Upper lobe of right lung (tissue), 1 donor: ENCODE data around the gene CGGBP1. TPM values are rescaled to one million over a fixed set of nuclear protein-coding genes. Genes with fewer than 3 reads are reported as not detected.

Experiments
- ATAC-seq: fragments of 200-7000 bp; cut with Tn5 transposase; one replicate; pipeline ENCODE4 v1.9.1; 2020; ENCODE audit warnings: mild to moderate bottlenecking, moderate library complexity
- DNase-seq: peaks from one replicate; pipeline ENCODE4 v3.0.0-alpha.2; 2020
- H3K27ac ChIP-seq: fragments of 200-600 bp; one replicate; pipeline ENCODE4 v1.8.0; 2022
- H3K27me3 ChIP-seq: fragments of 200-600 bp; one replicate; pipeline ENCODE4 v1.8.0; 2022; ENCODE audit warnings: mild to moderate bottlenecking
- H3K36me3 ChIP-seq: fragments of 200-600 bp; one replicate; pipeline ENCODE4 v1.8.0; 2022
- H3K4me1 ChIP-seq: fragments of 200-600 bp; one replicate; pipeline ENCODE4 v1.8.0; 2022
- H3K4me3 ChIP-seq: fragments of 200-600 bp; one replicate; pipeline ENCODE4 v1.8.0; 2022; ENCODE audit warnings: mild to moderate bottlenecking
- H3K9me3 ChIP-seq: fragments of 200-600 bp; one replicate; pipeline ENCODE4 v1.8.0; 2022
- intact Hi-C: fragments of 100-400 bp; cut with DNase I; formaldehyde crosslinking; loops from one replicate; pipeline ENCODE4 v1.11.0; 2022
- total RNA-seq: library from RNA; stranded (reverse); fragmentation: NEBNext Ultra II Directional; extraction: Animal tissue kit (Norgen Biotek cat#: 25700); gene quantifications from one replicate; pipeline ENCODE4 v1.2.1, GENCODE V29; 2021
- TF ChIP-seq, protein P1 (sequence below): fragments of 200-600 bp; IDR thresholded peaks from one replicate; pipeline ENCODE4 v1.8.0; 2022; ENCODE audit warnings: antibody characterized with exemption
- donor health status: DM: no; HTN: yes; CAD: no; lungs with severe emphysema.

CGGBP1 gene
- total RNA-seq, 1 donor from 2014 or later: 79.2 TPM

DNA sequence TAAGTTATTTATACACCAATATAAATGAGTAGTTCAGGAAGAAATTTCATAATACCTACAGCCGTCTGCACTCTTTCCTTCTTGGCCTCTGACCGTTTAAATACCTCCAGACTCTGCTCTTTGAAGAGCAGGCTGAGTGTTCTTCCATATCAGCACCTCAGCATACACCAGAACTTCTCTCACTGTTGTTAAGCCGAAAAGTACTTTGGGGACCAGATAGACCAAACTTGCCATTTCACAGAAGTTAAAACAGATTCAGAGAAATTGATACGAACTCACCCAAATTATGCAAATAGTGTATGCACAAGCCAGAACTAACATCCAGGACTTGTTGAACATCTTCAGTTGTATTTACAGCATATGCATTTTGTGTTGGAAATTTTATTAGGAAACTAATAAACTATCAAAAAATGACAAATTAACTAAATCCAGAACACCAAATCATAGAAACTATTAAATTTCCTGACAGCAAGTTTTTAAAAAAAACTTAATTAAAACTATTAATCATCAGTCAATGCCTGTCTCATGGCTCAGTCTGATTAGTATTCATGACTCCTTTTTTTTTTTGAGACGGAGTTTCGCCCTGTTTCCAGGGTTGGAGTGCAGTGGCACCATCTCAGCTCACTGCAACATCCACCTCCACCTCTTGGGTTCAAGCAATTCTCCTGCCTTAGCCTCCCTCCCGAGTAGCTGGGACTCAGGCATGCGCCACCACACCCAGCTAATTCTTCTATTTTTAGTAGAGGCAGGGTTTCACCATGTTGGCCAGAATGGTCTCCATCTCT, 24.1 kb downstream of the CGGBP1 start:
- DNase-seq (no peak), ATAC-seq (peak; percentile 58)

DNA sequence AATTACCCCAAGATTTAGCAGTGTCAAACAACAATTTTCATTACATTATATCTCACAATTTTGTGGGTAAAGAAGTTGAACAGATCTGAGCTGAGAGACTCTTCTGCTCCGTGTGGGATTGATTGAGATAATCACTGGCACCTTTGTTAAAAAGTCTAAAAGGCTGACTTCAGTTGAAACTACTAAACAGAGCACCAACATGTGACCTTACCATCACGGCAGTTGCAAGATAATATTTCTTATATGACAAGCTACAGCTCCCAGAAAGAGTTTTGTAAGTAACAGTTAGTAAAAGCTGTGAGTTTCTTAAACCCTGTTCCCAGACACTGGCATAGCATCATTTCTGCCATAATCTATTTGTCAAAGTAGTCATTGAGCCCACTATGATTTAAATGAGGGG, 25.0 kb downstream of the CGGBP1 start:
- H3K4me3 ChIP-seq: no peak overlapping the region
- no peaks in the 10 kb centered on the region for H3K9me3 ChIP-seq
- DNase-seq: no peak
- no peaks in the 10 kb centered on the region for H3K36me3 ChIP-seq
- H3K4me1 ChIP-seq: peaks cover 16% of the 10 kb centered on the region
- H3K27ac ChIP-seq: no peak overlapping the region
- intact Hi-C loops: no loop called here
- no peak for ATAC-seq
- H3K27me3 ChIP-seq: no peaks in the 10 kb centered on the region
- TF ChIP-seq, protein P1, sequence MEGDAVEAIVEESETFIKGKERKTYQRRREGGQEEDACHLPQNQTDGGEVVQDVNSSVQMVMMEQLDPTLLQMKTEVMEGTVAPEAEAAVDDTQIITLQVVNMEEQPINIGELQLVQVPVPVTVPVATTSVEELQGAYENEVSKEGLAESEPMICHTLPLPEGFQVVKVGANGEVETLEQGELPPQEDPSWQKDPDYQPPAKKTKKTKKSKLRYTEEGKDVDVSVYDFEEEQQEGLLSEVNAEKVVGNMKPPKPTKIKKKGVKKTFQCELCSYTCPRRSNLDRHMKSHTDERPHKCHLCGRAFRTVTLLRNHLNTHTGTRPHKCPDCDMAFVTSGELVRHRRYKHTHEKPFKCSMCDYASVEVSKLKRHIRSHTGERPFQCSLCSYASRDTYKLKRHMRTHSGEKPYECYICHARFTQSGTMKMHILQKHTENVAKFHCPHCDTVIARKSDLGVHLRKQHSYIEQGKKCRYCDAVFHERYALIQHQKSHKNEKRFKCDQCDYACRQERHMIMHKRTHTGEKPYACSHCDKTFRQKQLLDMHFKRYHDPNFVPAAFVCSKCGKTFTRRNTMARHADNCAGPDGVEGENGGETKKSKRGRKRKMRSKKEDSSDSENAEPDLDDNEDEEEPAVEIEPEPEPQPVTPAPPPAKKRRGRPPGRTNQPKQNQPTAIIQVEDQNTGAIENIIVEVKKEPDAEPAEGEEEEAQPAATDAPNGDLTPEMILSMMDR: no peak

More for the DNA sequence above, 24.1 kb downstream of the CGGBP1 start:
- H3K4me1 ChIP-seq: peaks cover 16% of the 10 kb centered on the region
- no peaks in the 10 kb centered on the region for H3K36me3 ChIP-seq
- no peaks in the 10 kb centered on the region for H3K27me3 ChIP-seq
- intact Hi-C loops: no loop called here
- TF ChIP-seq, protein P1: no peak
- H3K4me3 ChIP-seq: no peak overlapping the region
- H3K27ac ChIP-seq: no peak overlapping the region
- no peaks in the 10 kb centered on the region for H3K9me3 ChIP-seq

DNA sequence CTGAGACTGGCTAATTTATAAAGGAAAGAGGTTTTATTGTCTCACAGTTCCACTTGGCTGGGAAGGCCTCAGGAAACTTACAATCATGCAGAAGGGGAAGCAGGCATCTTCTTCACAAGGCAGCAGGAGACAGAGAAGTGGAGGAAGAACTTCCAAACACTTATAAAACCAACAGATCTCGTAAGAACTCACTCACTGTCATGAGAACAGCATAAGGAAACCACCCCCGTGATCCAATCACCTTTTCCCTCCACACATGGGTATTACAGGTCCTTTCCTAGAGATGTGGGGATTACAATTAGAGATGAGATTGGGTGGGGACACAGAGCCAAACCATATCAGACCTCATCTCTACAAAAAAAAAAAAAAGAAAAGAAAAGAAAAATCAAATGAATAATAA, 25.7 kb downstream of the CGGBP1 start:
- intact Hi-C loops: no loop called here
- Histone ChIP-seq H3K27me3 (no peaks in the 10 kb centered on the region), H3K4me1 (peaks cover 16% of the 10 kb centered on the region), H3K9me3 (no peaks in the 10 kb centered on the region), H3K27ac (no peak overlapping the region), H3K4me3 (no peak overlapping the region), H3K36me3 (no peaks in the 10 kb centered on the region)
- TF ChIP-seq, protein P1: no peak
- DNase-seq (no peak), ATAC-seq (peak; percentile 40)

DNA sequence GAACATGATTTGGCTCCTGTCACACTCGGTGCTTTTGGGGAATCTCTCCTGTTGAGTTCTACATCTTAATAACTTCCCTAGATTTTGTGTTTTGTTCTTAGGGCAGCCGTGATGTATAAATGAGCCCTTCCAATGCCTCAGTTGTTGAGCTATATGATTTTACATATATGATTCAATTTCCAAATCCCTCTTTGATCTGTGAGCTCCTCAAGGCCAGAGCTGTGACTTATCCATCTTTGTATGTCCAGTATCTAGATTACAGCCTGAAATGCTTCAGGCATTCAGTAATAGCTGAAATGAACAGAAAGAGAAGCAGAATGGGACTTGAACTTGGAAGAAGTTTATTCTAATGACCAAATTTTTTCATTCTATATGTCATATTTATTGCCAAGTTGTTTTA, 26.6 kb downstream of the CGGBP1 start:
- H3K4me1 ChIP-seq: peaks cover 16% of the 10 kb centered on the region
- DNase-seq (no peak), ATAC-seq (no peak)
- intact Hi-C loops: no loop called here
- TF ChIP-seq, protein P1: no peak
- H3K4me3 ChIP-seq: peak overlapping the region; percentile 45
- H3K27ac ChIP-seq: peak overlapping the region; percentile 64
- H3K27me3 ChIP-seq: no peaks in the 10 kb centered on the region
- H3K36me3 ChIP-seq: no peaks in the 10 kb centered on the region
- H3K9me3 ChIP-seq: no peaks in the 10 kb centered on the region

DNA sequence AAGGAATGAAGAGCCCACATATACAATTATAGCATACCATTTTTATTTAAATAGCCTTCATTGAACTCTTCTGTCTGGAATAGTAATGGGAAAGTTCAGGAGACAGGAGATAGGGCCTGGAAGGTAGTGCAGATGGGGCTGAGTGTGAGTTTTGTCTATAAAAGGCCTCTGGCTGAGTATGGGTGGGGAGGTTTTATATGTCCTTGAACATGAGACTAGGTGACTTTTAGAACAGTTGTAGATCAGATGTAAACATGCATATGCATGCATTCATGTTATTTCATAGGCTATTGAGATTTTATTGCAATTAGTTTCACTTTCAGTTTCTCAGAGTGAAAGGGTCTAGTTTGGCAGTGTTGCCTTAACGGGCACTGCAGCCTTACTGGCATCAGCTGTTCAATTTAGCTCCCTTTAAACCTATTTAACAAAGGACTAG, 27.1 kb downstream of the CGGBP1 start:
- Histone ChIP-seq H3K27ac (peak overlapping the region; percentile 64), H3K4me1 (peaks cover 16% of the 10 kb centered on the region), H3K9me3 (no peaks in the 10 kb centered on the region), H3K27me3 (no peaks in the 10 kb centered on the region), H3K4me3 (peak overlapping the region; percentile 45), H3K36me3 (no peaks in the 10 kb centered on the region)
- TF ChIP-seq, protein P1: no peak
- DNase-seq (no peak), ATAC-seq (peak; percentile 62)
- intact Hi-C loops: no loop called here
